GM19035 (cell line): ENCODE data around the gene LSS.
"Not testable (repeated sequence)": the region's sequence is repeated elsewhere in the genome, so short reads cannot be mapped to it uniquely, and the experiment has no call there.

Experiments
- ATAC-seq: cut with Tn5 transposase; IDR thresholded peaks from one replicate; pipeline ENCODE4 v1.9.1; 2021; ENCODE audit not compliant: unreplicated experiment

Gene LSS

DNA sequence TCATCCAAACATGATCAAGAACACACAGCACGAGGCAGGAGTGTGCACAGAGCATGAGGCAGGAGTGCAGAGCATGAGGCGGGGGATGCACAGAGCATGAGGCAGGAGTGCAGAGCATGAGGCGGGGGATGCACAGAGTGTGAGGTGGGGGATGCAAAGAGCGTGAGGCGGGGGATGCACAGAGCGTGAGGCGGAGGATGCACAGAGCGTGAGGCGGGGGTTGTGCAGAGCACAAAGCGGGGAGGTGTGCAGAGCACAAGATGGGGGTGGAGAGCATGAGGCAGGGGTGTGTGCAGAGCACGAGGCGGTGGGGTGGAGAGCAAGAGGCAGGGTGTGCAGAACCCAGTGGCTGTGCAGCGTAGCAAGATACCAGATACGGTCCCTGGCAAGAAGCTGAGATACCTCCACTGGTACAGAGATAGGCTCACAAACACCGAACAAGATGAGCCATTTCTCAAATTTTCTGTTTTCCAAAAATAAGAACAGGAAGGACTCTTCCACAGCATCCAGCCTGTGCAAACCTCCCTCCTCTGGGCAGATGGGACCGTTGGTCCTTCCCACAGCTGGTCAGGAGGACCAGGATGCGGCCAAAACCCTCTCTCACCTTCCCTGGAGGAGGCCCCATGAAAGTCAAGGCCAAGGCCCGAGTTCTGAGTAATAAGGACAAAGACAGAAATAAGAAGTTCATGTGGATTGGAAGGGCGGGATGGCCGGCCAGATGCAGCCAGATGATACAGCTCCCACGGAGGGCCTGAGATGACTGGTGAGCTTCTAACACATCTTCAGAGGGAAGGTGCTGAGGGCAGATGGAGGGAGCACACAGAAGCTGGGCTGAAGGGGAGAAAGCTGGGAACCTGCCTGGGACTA is 56.3 kb downstream of the LSS start:
- ATAC-seq: no peak

DNA sequence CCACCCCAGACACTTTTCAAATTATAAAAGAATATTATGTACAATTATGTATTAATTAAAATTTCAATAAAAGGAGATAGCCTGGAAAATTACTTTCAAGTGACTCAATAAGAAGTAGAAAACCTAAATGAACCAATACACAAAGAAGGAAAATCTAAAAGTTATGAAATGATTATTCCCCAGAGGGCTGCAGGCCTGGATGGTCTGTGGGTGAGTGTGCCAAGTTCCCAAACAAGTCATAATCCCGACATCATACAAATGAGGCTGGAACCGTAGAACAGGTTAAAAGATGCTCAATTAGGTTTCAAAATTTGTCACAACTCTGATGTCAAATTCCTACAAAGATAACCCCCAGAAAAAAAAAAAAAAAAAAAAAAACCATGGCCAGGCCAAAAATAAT is 57.0 kb downstream of the LSS start:
- no peak for ATAC-seq

DNA sequence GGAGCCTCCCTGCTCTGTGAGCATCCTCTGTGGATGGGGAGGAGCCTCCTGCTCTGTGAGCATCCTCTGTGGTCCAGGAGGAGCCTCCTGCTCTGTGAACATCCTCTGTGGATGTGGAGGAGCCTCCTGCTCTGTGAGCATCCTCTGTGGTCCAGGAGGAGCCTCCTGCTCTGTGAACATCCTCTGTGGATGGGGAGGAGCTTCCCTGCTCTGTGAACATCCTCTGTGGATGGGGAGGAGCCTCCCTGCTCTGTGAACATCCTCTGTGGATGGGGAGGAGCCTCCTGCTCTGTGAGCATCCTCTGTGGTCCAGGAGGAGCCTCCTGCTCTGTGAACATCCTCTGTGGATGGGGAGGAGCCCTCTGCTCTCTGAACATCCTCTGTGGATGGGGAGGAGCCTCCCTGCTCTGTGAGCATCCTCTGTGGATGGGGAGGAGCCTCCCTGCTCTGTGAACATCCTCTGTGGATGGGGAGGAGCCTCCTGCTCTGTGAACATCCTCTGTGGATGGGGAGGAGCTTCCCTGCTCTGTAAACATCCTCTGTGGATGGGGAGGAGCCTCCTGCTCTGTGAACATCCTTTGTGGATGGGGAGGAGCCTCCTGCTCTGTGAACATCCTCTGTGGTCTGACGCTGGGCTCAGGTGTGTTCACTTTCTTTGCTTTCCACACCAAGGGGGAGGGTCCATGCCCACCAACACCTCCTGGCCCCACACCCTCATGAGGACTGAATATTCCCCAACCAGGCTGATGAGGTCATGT is 58.0 kb downstream of the LSS start:
- ATAC-seq: not testable (repeated sequence)

DNA sequence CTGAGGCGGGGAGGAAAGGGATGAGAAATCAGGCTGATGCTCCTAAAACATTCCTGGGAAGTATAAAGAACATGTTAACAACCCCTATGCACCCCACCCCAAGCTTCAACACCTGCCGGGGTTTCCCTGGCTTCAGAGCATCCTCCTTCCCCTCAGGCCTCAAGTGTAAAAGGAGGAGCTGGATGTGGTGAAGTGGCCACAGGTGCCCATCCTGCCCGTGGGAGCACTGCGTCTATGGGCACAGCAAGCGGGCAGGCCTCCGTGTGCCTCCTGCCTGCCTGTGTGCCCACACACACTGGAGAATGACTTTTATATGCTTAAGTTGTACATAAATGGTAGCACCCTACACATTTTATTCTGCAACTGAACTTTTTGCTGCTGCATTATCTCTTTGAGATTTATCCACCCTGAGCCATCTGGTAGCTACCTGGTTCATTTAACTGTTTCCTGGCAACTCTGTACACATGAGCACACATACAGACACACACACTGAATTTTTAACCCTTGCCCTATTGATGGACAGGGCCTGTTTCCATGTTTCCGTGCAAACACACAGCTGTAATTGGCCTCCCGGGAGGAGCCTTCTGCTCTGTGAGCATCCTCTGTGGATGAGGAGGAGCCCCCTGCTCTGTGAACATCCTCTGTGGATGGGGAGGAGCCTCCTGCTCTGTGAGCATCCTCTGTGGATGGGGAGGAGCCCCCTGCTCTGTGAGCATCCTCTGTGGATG is 59.8 kb downstream of the LSS start:
- ATAC-seq: no peak

DNA sequence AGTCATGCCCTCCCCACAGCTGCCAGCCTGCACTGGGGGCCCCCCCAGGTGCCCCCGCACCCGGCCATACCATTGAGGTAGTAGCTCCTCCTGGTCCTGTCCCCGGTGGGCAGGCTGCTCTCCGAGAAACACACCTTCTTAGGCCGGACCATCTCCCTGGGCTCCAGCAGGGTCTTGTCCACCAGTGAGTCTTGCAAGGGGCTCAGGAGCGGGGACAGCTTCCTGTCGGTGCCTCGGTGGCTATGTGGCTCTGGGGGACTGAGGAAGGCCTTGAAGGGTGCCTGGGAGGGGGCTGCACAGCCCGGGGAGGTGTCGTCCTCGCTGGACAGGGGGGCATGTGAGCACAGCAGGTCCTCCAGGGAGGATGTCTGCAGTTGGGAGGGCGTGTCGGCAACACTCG is 60.3 kb downstream of the LSS start:
- ATAC-seq: no peak

DNA sequence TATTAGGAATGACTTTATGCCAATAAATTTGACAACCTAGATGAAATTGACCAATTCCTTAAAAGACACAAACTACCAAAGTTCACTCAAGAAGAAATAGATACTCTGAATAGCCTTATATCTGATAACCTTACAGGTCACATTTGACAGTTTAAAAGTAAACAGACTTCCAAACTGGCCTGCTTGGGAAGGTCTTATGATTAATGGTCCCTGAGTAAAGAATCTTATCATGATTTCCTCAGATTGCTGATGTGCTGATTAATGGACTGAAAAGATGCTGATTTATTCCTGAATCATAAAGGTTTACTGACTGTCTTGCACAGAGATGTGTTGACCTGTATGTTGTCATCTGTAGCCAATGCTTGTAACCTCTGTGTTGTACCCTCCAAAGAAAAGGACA is 63.5 kb downstream of the LSS start:
- ATAC-seq: no peak

DNA sequence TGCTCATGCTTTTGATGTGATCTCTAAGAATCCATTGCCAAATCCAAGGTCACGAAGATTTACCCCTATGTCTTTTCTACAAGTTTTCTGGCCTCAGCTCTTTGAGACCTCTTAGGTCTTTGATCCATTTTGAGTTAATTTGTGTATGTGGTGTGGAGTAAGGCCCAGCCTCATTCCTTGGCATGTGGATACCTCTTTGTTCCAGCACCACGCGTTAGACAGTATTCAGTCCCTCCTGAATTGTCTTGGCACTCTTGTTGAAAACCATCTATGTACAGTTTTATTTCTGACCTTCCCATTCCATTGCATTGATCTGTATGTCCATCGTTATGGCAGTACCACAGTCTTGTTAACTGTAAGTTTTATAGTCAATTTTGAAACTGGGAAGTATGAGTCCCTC is 65.2 kb downstream of the LSS start:
- ATAC-seq: no peak

DNA sequence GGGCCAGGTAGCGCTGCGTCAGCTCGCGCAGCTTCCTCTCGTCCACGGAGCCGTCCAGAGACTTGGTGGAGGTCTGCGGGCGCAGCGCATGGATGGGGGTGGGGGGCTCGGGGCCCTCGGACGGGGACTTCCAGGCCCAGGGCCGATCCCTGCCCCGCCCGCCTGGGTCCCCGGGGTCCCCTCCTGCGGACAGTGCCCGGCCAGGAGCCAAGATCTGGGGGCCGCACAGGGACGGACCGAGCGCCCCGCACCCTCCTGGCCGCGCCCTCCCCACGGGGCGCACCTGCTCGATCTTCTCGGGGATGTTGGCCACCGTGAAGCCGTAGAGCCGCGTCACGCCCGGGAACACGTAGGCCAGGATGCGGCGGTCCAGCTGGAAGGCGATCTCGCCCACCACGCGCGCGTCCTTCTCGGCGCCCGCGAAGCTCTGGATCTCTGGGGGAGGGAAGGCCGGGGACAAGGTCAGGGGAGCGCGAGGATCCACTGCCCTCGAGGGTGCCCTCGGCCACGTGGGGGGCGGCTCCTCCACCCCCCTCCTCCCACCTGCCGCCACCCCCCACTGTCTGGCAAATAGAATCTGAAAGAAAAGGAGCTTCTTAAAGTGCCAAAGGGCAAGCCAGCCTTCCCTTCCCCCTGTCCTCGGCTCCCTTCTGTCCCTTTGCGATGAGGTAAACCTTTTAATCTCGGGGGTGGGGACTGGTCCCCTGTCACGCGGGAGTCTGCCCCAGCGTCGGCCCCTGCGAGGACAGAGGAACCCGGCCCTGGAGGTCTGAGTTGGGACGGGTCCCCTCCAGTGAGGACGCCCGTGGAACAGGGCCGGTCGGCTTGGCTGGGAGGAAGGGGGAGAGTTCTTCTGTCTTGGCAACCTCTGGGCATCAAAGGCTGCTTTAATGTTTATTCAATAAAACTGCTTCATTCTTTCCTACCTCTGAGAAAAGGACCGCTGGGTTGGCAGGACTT is 66.7 kb downstream of the LSS start:
- no peak for ATAC-seq

DNA sequence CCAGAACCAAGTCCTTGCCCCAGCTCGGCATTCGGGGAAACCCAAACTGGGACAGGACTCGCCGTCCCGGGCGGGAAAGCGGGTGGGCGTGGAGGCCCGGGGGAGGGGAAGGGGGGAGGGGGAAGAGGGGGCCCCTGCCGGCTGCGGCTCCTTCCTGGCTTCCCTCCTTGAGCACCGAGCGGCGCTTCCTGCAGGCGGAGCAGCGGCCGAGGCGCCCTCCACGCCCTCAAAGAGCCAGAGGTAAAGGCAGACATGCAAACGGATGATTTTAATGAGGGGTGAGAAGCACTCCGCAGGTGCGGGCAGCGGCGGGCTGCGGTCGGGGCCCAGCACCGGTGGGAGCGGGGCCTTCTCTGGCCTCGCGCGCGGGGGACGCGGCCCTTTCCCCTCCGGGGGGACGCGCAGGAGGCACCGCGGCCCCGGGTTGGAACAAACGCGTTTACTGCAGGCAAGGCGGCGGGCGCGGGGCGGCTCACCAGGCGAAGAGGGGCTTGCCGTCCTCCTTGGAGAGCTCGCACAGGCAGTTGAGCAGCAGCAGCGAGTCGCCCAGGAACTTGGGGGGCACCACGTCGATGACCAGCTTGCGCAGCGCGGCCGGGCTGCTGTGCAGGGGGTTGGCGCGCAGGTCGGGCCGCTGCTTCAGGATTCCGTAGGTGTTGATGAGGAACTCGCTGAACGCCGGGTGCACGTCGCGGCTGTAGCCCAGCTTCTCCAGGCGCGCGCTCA is 67.5 kb downstream of the LSS start:
- ATAC-seq: no peak

DNA sequence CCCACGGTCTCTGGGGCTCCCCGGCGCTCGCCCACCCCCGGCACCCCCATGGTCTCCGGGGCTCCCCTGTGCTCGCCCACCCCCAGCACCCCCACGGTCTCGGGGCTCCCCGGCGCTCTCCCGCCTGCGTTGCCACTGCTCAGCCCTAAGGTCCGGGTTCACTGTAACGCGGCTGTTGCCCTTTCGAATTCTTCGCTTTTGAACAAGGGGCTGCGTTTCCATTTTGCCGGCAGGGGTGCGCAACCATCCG is 68.0 kb downstream of the LSS start:
- no peak for ATAC-seq

DNA sequence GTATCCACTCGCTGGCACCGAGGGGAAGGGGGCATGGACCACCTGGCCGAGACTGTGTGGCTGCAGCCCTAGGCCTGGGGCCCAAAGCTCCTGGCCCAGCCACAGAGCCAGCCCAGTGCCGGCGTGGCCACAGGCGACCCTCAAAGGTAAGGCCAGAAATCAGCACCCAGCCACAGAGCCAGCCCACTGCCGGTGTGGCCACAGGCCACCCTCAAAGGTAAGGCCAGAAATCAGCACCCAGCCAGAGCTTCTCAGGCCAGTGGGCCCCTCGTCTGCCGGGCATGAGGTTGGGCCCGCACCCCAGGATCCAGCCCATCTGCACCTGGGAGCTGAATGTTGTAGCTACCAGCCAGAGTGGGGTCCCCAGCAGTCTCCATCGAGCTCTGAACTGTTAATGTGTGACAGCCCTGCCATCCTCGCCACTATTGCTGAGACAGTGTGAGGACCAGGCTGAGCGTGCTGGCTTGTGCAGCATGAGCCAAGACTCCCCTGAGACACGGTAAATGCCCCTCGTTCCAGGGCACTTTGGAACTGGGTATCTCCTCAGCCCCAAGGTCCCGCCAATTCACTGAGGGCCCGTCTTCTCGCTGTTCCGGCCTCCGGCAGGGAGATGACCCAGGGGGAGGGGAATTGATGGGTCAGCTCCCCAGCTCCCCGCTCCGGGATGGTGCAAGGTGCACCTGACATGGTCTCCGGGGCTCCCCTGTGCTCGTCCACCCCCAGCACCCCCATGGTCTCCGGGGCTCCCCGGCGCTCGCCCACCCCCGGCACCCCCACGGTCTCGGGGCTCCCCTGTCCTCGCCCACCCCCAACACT is 68.5 kb downstream of the LSS start:
- ATAC-seq: no peak

DNA sequence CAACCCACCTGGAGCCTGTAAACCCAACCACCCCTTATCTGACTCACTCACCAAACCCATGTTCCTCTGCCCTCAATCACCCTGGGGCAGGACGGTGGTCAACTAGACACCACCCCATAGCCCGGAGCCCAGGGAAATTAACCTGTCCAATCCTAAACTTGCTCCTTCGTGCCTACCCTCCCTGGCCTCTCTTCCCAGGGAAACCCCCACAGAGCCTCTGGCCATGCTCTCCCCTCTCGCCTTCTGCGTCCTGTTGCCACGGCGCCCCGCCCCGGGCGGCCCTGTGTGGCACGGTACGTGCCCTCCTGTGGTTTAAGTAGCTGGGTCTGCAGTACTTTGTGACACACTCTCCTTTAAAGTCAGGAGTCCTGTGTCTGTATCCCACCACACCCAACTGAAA is 69.2 kb downstream of the LSS start:
- ATAC-seq: no peak

DNA sequence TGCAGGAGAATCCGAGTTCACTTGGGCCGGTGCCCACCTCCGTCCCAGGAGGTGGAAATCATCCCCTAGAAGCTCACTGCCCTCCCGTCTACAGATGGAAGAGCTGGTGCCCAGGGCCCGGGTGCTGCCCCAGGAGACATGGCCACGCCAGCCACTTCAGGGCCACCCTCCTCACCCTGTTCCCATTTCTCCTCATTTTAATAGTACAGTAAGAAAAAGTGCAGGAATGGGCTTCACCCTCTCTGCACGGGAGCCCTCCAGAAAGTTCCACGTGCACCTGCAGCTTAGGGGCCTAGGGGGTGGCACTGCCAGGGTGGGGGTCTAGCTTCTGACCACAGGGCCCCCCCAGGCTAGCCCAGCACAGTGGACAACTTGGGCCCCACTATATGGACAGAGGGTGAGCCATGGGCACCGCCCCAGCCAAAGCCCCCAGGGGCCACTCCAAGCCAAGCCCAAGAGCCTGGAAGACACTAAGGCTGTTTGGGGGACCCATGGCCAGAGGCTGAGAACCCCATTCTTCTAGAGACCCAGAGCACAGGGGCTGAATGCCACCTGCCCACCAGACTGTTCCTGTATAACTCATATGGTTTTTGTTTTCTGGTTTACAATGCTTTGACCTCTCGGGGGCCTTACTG is 69.8 kb downstream of the LSS start:
- no peak for ATAC-seq

DNA sequence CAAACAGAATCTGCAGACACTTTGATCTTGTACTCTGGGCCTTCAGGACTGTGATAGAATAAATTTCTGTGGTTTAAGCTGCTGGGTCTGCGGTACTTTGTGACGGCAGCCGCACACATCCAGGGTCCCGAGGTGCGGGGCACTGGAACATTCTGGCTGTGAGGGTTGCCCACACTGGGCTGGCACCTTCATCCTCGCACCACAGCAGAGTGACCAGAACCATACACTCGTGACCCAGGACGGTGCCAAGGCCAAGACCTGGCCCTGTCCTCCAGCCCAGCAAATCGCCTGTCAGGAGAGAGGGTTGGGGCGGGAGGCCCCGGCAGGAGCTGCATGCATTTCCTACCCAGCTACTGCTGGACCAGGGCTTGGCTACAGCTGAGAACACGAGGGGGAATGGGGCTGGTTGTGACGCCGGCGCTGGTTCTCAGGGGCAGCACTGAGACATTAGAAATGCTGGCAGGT is 70.6 kb downstream of the LSS start:
- no peak for ATAC-seq

DNA sequence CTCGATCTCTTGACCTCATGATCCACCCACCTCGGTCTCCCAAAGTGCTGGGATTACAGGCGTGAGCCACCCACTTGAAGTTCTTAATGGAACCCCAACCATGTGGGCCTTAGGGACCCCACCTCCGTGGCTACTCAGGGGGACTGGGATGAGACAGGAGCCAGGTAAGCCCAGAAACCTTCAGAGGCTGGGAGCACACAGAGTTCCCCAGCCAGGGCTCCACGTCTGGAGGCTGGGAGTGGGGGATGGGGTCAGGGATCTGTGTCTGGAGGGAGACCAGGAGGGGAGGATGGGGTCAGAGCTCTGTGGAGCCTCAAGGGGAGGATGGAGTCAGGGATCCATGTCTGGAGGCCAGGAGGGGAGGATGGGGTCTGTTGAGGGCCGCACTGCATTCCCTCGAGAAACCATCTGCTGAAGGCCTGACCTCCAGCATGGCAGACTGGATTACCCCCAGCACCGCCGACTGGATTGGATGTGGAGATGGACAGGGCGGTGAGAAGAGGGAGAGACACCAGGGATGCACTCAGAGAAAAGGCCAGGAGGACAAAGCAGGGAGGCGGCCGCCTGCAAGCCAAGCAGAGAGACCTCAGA is 71.1 kb downstream of the LSS start:
- no peak for ATAC-seq

DNA sequence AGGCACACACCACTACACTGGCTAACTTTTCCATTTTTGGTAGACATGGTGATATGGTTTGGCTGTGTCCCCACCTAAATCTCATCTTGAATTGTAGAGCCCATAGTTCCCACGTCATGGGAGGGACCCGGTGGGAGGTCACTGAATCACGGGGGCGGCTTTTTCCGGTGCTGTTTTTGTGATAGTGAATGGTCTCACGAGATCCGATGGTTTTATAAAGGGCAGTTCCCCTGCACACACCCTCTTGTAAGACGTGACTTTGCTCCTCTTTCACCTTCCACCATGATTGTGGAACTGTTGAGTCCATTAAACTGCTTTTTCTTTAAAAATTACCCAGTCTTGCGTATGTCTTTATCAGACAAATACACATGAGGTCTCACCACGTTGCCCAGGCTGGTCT is 71.9 kb downstream of the LSS start:
- no peak for ATAC-seq

DNA sequence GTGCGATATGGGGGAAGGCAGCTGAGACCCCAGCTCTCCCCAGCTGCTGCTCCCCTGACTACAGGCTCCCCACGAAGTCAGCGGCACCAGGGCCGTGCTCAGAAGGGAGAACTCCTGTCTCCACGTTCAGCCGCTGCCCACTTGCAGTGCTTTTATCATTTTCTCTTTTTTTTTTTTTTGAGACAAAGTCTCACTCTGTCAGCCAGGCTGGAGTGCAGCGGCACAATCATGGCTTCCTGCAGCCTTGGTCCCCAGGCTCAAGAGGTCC is 72.3 kb downstream of the LSS start:
- no peak for ATAC-seq

DNA sequence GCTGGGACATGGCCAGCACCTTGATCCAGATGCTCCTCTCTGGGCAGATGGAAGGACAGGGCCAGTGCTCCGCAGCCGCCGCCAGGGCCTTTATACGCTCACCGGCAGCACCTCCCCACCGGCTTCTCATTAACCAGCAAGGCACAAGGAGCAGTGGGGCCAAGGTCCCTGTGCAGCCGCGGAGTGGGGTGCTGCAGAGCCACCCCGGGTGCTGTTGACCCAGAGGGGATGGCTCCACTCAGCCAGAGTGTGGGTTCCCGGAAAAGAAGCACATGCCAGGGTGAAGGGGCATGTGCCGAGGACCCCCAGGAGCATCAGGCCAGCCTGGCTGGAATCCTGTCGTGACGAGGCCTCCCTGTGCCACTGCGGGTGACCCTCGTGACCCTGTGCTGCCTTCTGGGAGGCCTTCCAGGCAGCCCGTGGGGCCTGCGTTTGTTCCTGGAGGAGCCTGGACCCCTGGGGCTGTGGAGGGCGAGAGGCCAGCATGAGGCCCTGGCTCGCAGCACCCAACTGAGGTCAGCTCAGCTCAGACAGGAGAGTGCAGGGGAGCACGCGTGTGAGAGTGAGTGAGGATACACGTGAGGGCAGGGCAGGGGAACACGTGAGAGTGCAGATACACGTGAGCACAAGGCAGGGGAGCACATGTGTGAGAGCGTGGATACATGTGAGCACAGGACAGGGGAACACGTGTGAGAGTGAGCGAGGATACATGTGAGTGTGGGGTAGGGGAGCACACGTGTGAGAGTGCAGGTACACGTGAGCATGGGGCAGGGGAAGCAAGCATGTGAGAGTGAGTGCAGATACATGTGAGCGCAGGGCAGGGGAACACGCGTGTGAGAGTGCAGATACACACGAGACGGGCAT is 72.8 kb downstream of the LSS start, which contains the start of gene FTCD:
Gene FTCD (minus strand): TSS at position 66 of the 864 bp plus-strand sequence. CDS start 56 bp downstream, at position 10.
- no peak for ATAC-seq
